Endothelial cell of hepatic sinusoid (primary cell): ENCODE data around the gene UNCX.
"Not testable (repeated sequence)": the region's sequence is repeated elsewhere in the genome, so short reads cannot be mapped to it uniquely, and the experiment has no call there.

Experiments
- in situ Hi-C: cut with HindIII; loops from 2 replicates; pipeline ENCODE4 v1.10.0; 2017; ENCODE audit warnings: low sequenced_read_pairs

UNCX gene

DNA sequence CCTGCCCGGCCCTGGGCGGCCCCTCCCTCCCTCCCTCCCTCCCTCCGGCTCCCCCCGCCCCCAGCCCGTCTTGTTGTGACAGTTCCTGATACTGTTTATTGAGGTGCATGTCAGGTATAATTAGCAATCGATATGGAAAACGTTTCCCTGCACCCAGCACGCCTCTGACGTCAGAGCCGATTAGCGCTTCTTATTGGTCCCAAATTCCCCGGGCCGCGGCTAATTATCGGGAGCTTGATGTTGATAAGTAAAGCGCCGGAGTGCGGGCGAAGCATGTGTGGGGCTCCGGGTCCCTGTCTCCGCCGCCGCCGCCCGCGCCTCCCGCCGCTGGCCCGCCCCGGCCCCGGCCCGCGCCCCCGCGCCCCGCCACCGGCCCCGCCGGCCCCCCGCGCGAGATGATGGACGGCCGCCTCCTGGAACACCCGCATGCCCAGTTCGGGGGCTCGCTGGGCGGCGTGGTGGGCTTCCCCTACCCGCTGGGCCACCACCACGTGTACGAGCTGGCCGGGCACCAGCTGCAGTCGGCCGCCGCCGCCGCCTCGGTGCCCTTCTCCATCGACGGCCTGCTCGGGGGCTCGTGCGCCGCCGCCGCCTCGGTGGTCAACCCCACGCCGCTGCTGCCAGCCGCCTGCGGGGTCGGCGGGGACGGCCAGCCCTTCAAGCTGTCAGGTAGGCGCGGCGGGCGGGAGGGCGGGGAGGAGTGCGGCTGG is at the start of gene UNCX:
Gene UNCX (plus strand): TSS at position 250 of the 710 bp plus-strand sequence. CDS start 146 bp downstream, at position 396.
- in situ Hi-C loops: no loop called here

GRCh38 chr7:1187127-1187526 is 45.5 kb upstream of the UNCX start:
- in situ Hi-C loops: no loop called here

GRCh38 chr7:1188720-1189294 is 43.9 kb upstream of the UNCX start:
- in situ Hi-C loops: no loop called here

- in situ Hi-C loops: no loop called here
Observed at GRCh38 chr7:1189986-1190772, 42.5 kb upstream of the UNCX start.

- in situ Hi-C loops: no loop called here
Observed at GRCh38 chr7:1192171-1192676, 40.4 kb upstream of the UNCX start.

GRCh38 chr7:1193593-1194424 is 38.9 kb upstream of the UNCX start:
- in situ Hi-C loops: no loop called here

DNA sequence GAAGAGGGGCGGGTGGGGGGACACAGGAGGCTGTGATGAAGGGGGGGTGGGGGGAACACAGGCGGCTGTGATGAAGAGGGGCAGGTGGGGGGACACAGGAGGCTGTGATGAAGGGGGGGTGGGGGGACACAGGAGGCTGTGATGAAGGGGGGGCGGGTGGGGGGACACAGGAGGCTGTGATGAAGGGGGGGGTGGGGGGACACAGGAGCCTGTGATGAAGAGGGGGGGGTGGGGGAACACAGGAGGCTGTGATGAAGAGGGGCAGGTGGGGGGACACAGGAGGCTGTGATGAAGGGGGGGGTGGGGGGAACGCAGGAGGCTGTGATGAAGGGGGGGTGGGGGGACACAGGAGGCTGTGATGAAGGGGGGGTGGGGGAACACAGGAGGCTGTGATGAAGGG is 36.2 kb upstream of the UNCX start:
- in situ Hi-C loops: not testable (repeated sequence)

- in situ Hi-C loops: no loop called here
Observed at GRCh38 chr7:1196950-1197349, 35.7 kb upstream of the UNCX start.

- in situ Hi-C loops: no loop called here
Observed at GRCh38 chr7:1197997-1198625, 34.6 kb upstream of the UNCX start.

DNA sequence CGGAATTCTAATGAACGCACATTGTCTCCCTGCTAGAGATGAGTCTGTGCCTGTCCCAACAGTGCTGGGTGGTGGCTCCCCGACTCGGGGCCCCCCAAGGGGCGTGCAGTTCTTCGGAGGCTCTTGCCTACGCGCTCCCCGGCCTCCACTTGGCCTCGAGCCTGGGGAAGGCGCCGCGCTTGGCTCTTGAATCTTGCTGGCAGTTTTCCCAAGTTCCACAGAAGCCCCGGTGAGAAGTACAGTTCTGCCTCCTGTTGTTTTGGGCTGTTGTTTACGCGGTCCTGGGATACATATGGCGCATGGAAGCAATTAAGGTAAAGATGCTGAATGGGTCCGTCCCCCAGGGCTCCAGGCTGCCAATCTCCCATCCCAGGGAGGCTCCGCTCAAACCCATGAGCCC is 32.6 kb upstream of the UNCX start:
- in situ Hi-C loops: no loop called here

DNA sequence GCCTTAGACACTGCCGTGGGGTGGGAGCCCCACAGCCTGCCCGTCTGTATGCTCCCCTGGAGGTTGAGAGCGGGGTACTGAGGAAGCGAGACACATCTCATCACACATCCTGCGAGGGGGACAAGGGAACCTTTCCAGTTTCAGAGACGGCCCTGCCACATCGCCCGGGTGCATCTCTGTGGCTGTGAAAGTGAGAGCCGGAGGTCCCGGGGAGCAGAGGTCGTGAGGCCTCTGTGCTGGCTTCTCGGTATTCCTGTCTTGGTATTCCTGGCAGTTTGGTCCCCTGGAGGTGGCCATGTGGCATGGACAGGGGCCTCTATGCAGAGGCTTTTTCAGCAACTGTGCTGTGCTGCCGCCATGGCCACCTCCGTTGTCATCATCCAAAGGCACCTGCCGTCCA is 30.8 kb upstream of the UNCX start:
- in situ Hi-C loops: no loop called here

DNA sequence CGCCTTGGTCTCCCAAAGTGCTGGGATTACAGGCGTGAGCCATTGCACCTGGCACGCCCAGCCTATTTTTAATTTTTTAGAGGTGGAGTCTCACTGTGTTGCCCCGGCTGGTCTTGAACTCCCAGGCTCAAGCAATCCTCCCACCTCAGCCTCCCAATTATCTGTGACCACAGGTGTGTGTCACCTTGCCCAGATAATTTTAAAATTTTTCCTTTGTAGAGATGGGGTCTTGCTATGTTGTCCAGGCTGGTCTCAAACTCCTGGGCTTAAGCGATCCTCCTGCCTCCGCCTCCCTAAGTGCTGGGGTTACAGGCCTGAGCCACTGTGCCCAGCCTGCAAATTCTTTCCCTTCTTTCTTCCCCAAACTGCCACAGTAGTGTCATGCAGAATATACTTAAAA is 29.8 kb upstream of the UNCX start:
- in situ Hi-C loops: not testable (repeated sequence)

- in situ Hi-C loops: no loop called here
Observed at GRCh38 chr7:1204460-1205140, 28.1 kb upstream of the UNCX start.

GRCh38 chr7:1205742-1206141 is 26.9 kb upstream of the UNCX start:
- in situ Hi-C loops: not testable (repeated sequence)

DNA sequence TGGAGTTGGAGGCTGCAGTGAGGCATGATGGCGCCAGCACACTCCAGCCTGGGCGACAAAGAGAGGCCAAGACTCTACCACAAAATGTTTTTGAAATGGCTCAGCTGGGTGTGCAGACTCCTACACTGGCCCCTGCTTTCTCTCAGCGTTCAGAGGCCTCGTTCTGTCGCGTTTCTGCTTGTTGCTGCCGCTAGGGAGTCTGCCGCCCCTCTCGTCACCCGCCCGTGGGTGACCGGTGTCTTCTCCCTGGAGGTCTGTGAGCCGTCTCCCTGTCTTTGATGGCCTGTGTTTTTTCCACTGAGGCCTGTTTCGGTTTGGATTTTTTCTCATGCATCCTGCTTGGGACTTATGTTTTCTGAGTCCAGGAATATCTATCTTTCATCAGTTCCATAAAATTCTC is 23.6 kb upstream of the UNCX start:
- in situ Hi-C loops: no loop called here

DNA sequence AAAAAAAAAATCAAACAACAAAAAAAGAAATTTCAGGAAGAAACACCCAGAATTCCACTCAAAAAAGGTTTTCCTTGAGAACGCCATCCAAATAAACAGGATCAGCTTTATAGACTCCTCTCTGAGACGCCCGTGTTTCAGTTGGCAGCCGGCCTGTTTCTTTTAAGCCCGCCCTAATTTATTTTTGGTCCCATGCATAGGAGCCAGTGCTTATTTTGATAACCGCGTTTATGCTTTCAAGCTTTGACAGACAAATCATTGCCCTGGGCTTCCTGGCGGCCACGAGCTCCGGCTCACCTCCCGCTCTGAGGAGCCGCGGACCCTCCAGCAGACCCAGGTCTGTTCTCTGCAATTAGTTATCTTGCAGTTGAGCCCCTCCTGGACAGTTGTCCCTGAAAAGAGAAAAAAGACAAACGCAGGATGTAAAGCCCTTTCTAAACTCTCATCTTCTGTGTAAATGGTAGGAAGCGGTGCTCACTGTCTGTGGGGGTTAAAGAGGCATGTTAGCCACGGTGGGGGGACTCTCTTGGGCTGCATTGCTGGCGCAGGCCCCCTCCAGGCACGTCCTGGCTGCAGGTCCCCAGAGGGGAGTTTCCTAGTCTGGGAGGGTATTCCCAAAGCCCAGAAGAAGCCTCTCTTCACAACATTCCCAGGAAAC is 22.2 kb upstream of the UNCX start:
- in situ Hi-C loops: no loop called here

GRCh38 chr7:1210979-1211608 is 21.6 kb upstream of the UNCX start:
- in situ Hi-C loops: no loop called here

GRCh38 chr7:1211611-1212010 is 21.1 kb upstream of the UNCX start:
- in situ Hi-C loops: no loop called here

DNA sequence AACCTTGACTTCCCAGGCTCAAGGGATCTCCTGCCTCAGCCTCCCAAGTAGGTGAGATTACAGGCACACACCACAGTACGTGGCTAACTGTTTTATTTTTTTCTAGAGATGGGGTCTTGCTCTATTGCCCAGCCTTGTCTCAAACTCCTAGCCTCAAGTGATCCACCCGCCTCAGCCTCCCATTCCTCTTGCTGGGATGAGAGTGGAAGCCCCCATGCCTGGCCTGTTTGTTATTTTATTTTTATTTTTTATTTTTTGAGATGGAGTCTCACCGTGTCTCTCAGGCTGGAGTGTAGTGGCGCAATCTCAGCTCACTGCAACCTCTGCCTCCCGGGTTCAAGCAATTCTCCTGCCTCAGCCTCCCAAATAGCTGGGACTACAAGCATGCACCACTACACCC is 20.6 kb upstream of the UNCX start:
- in situ Hi-C loops: not testable (repeated sequence)
